Fibroblast of the aortic adventitia (primary cell): ENCODE measurements around the gene SLC6A3. TPM values are rescaled to one million over a fixed set of nuclear protein-coding genes. Genes with fewer than 3 reads are reported as not detected.

ENCODE experiments used
- DNase-seq: peaks from one replicate; pipeline ENCODE4 v3.0.0-alpha.2; 2010; ENCODE audit warnings: low read depth
- H3K4me3 ChIP-seq: 2 replicates; pipeline ENCODE4 v1.5.1; 2011; ENCODE audit warnings: low read depth, mild to moderate bottlenecking, control low read depth, low read length, moderate library complexity
- total RNA-seq: library from RNA; depleted of rRNA; stranded (reverse); fragments of >200 nt; gene quantifications from 2 replicates; pipeline ENCODE4 v1.2.3, GENCODE V29; 2012; ENCODE audit warnings: low replicate concordance
- TF ChIP-seq, protein P1 (sequence below): IDR thresholded peaks from 2 replicates; pipeline ENCODE4 v1.5.1; 2011; ENCODE audit warnings: mild to moderate bottlenecking, low read length, control low read depth, inconsistent platforms; ENCODE audit not compliant: insufficient read depth

The SLC6A3 gene
- total RNA-seq, 1 donor: not detected

DNA sequence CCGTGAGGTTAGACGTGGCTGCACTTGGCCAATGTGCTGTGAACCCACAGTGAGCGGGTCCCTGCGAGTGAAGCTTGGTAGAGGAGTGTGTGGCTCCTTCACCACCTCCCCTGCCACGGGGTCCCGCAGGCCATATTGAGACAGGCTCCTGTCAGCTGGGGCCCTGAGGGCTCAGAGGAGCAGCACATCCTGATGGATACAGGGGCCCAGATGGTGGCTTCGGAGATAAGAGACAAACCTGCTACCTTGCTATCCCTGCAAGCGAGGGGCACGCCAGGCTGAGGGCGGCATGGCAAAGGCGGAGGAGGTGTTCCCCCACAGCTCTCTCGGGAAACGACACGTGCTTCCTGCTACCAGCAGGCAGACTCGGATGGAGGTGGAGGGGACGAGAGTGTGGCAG is 33.1 kb downstream of the SLC6A3 start:
- no peak for DNase-seq
- TF ChIP-seq, protein P1, sequence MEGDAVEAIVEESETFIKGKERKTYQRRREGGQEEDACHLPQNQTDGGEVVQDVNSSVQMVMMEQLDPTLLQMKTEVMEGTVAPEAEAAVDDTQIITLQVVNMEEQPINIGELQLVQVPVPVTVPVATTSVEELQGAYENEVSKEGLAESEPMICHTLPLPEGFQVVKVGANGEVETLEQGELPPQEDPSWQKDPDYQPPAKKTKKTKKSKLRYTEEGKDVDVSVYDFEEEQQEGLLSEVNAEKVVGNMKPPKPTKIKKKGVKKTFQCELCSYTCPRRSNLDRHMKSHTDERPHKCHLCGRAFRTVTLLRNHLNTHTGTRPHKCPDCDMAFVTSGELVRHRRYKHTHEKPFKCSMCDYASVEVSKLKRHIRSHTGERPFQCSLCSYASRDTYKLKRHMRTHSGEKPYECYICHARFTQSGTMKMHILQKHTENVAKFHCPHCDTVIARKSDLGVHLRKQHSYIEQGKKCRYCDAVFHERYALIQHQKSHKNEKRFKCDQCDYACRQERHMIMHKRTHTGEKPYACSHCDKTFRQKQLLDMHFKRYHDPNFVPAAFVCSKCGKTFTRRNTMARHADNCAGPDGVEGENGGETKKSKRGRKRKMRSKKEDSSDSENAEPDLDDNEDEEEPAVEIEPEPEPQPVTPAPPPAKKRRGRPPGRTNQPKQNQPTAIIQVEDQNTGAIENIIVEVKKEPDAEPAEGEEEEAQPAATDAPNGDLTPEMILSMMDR: no peak
- H3K4me3 ChIP-seq: no peak overlapping the region

DNA sequence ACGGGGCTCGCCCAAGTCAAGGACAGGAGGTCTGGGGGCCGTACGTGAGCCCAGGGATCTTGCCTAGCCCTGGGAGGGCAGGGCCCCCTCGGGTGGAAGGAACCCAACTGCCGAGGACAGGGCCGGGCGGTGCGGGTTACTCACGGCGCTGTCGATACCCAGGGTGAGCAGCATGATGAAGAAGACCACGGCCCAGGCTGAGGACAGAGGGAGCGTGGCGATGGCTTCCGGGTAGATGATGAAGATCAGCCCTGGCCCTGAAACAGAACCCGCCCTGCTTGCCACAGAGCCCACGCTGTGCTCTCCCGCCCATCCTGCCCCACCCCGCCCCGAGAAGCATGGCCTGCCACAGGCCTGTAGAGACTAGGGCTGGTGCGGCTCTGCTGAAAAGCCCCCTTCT is 34.1 kb downstream of the SLC6A3 start:
- no peak for DNase-seq
- TF ChIP-seq, protein P1: no peak
- H3K4me3 ChIP-seq: no peak overlapping the region

DNA sequence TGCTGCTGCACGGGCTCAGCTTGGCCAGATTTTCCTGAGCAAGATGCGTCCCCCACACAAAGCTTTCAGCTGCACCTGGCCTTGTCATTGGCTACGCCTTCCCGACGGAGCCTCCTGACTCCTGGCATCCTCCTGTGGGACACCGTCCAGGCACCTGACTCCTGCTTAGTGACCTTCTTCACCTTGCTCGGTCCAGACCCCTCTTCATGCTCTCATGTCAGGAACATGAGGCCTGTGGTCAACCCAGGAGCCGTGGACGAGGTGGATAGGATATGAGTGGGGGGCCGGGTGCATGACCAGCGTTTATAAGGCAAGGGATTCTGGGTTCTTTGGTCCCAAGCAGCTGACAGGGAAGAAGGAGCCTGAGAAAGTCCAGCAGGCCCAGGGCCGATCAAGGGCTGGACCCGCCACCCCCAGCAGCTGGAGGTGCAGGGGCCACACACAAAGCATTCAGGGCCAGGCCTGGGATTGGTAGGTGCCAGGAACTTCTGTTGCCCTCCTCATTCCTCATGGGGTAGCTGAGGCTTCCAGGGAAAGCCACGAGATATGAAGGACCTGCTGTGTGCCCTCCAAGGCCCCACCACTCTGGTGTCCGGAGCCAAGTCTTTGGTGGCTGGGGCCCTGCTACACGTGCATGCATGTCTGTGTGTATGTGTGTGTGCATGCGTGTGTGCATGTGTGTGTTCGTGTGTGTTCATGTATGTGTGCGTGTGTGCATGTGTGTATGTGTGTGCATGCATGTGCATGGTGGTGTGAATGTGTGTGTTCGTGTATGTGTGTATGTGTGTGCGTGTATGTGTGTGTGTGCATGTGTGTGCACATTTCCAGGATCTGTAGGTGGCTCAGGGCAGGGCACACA is 34.9 kb downstream of the SLC6A3 start:
- H3K4me3 ChIP-seq: no peak overlapping the region
- TF ChIP-seq, protein P1: no peak
- no peak for DNase-seq

DNA sequence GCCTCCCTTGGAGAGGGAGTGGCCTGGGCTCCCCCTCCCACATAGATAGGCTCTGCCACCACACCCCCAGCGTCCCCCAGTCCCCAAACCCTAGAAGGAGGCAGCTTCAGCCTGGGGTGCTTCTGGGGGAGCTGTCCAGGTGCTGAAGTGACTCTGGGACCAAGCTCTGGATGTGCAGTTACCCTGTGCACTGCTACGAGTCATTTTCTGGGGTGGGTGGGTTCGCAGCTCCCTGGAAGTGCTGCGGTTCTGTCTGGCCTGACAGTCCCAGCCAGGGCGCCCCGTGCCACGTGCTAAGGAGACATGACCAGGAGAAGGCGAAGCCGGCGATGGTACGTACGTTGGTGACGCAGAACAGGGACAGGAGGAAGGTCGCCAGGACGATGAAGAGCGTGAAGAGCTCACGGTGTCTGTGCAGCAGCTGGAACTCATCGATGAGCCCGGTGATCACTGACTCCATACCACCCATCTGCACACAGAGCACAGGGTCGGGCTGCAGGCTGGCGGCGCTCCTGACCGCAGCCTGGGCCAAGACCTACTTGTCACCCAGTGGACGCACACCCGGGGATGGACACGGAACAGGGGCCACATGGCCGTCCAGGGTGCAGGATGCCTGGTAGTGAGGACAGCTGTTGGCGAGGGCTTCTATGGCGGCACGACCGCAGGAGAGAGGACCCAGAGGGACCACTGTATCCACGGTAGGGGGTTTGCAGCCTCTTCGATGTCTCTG is 35.7 kb downstream of the SLC6A3 start:
- no peak overlapping the region for H3K4me3 ChIP-seq
- TF ChIP-seq, protein P1: no peak
- DNase-seq: peak; percentile 19

GRCh38 chr5:1406681-1407640 is 38.3 kb downstream of the SLC6A3 start:
- H3K4me3 ChIP-seq: no peak overlapping the region
- TF ChIP-seq, protein P1: no peak

More at GRCh38 chr5:1406681-1407640, 38.3 kb downstream of the SLC6A3 start:
- DNase-seq: no peak
